Mesenchymal stem cell (in vitro differentiated cells and primary cell): ENCODE results near the gene RBPJL.

ENCODE experiments used
- DNase-seq: peaks from one replicate; pipeline ENCODE4 v3.0.0-alpha.2; 2013
- H2AFZ ChIP-seq: one replicate; pipeline ENCODE4 v1.6.1; 2013; ENCODE audit warnings: low read depth, mild to moderate bottlenecking, control low read depth, inconsistent platforms, low read length, moderate library complexity
- H2AK5ac ChIP-seq: 2 replicates; pipeline ENCODE4 v1.6.1; 2013; ENCODE audit warnings: low read length, moderate library complexity, mild to moderate bottlenecking, inconsistent platforms; ENCODE audit not compliant: severe bottlenecking
- H2BK120ac ChIP-seq: one replicate; pipeline ENCODE4 v1.6.1; 2013; ENCODE audit warnings: low read depth, mild to moderate bottlenecking, inconsistent platforms, low read length, moderate library complexity
- H2BK12ac ChIP-seq, 2 experiments: one replicate each; pipeline ENCODE4 v1.6.1; 2013; ENCODE audit warnings: inconsistent platforms in 2 of 2, low read length in 2 of 2, mild to moderate bottlenecking in 2 of 2, moderate library complexity in 2 of 2, control low read depth in 1 of 2
- H2BK15ac ChIP-seq: one replicate; pipeline ENCODE4 v1.6.1; 2013; ENCODE audit warnings: mild to moderate bottlenecking, low read depth, inconsistent platforms; ENCODE audit not compliant: poor library complexity, severe bottlenecking
- H2BK5ac ChIP-seq: 2 replicates; pipeline ENCODE4 v1.6.1; 2013; ENCODE audit warnings: low read depth, mild to moderate bottlenecking, low read length, control low read depth, inconsistent platforms; ENCODE audit not compliant: poor library complexity, severe bottlenecking
- H3K14ac ChIP-seq, 2 experiments: one replicate each; pipeline ENCODE4 v1.6.1; 2013; ENCODE audit warnings: inconsistent platforms in 2 of 2, low read length in 2 of 2, control low read depth in 1 of 2, mild to moderate bottlenecking in 1 of 2, moderate library complexity in 1 of 2
- H3K18ac ChIP-seq, 2 experiments: one replicate each; pipeline ENCODE4 v1.6.1; 2013; ENCODE audit warnings: inconsistent platforms in 2 of 2, low read length in 2 of 2, control low read depth in 1 of 2, low read depth in 1 of 2, mild to moderate bottlenecking in 1 of 2
- H3K23ac ChIP-seq, 2 experiments: one replicate each; pipeline ENCODE4 v1.6.1; 2013; ENCODE audit warnings: inconsistent platforms in 2 of 2, low read length in 2 of 2, mild to moderate bottlenecking in 2 of 2, moderate library complexity in 2 of 2, control low read depth in 1 of 2
- H3K27ac ChIP-seq: 2 replicates; pipeline ENCODE4 v1.5.1; 2013; ENCODE audit warnings: mild to moderate bottlenecking, moderate library complexity, low read length, control low read depth, inconsistent platforms; ENCODE audit not compliant: poor library complexity, severe bottlenecking
- H3K27me3 ChIP-seq, 2 experiments: 2 replicates each; pipeline versions ENCODE4 v1.6.1 to v1.7.0; 2013; ENCODE audit warnings: low read length in 2 of 2, mild to moderate bottlenecking in 2 of 2, moderate library complexity in 2 of 2, control low read depth in 1 of 2, inconsistent platforms in 1 of 2; ENCODE audit not compliant: control insufficient read depth in 1 of 2, insufficient read depth in 1 of 2
- H3K36me3 ChIP-seq, 2 experiments: 2 replicates each; pipeline versions ENCODE4 v1.6.1 to v1.7.0; 2013; ENCODE audit warnings: low read length in 2 of 2, control low read depth in 1 of 2, inconsistent platforms in 1 of 2, low read depth in 1 of 2, mild to moderate bottlenecking in 1 of 2; ENCODE audit not compliant: insufficient read depth in 2 of 2, control insufficient read depth in 1 of 2
- H3K4ac ChIP-seq, 2 experiments: one replicate each; pipeline ENCODE4 v1.6.1; 2013; ENCODE audit warnings: inconsistent platforms in 2 of 2, low read length in 2 of 2, mild to moderate bottlenecking in 2 of 2, moderate library complexity in 2 of 2, control low read depth in 1 of 2, low read depth in 1 of 2
- H3K4me1 ChIP-seq: 2 replicates; pipeline ENCODE4 v1.6.1; 2013; ENCODE audit warnings: low read depth, low read length, control low read depth; ENCODE audit not compliant: control insufficient read depth, insufficient read depth
- H3K4me2 ChIP-seq: 2 replicates; pipeline ENCODE4 v1.6.1; 2013; ENCODE audit warnings: low read length, mild to moderate bottlenecking, inconsistent platforms; ENCODE audit not compliant: poor library complexity, severe bottlenecking
- H3K4me3 ChIP-seq, 2 experiments: 2 replicates each; pipeline versions ENCODE4 v1.5.1 to v1.7.0; 2013; ENCODE audit warnings: low read length in 2 of 2, mild to moderate bottlenecking in 2 of 2, control low read depth in 1 of 2, low read depth in 1 of 2; ENCODE audit not compliant: insufficient read depth in 1 of 2
- H3K79me1 ChIP-seq: replicated peaks from 2 replicates; pipeline ENCODE4 v1.6.1; 2013; ENCODE audit warnings: mild to moderate bottlenecking, control low read depth, low read length, inconsistent platforms; ENCODE audit not compliant: poor library complexity, severe bottlenecking
- H3K9ac ChIP-seq: 2 replicates; pipeline ENCODE4 v1.7.0; 2013; ENCODE audit warnings: mild to moderate bottlenecking, low read length, moderate library complexity
- H3K9me3 ChIP-seq: 2 replicates; pipeline ENCODE4 v1.7.0; 2013; ENCODE audit warnings: mild to moderate bottlenecking, low read length; ENCODE audit not compliant: control insufficient read depth
- H4K8ac ChIP-seq: one replicate; pipeline ENCODE4 v1.6.1; 2013; ENCODE audit warnings: inconsistent platforms, mild to moderate bottlenecking, low read length, moderate library complexity
- H4K91ac ChIP-seq: one replicate; pipeline ENCODE4 v1.6.1; 2013; ENCODE audit warnings: mild to moderate bottlenecking, low read length, inconsistent platforms
- WGBS: methylation state at CpG from one replicate; pipeline ENCODE4 v1.1.7; 2013; ENCODE audit warnings: mixed read lengths; 5-methylcytosine and 5-hydroxymethylcytosine counted together

RBPJL gene

GRCh38 chr20:45346291-45346718 is 39.7 kb downstream of the RBPJL start:
- Histone ChIP-seq H2AK5ac (peak overlapping the region; percentile 11), H2BK5ac (no peak overlapping the region), H2BK12ac (no peak overlapping the region), H3K4me2 (peak overlapping the region; percentile 64), H3K27me3 (no peaks in the 10 kb centered on the region), H3K4ac (peak overlapping the region; percentile 20 to 25), H3K4me3 (peak overlapping the region; percentile 43 to 81), H2BK120ac (no peak overlapping the region), H4K91ac (no peak overlapping the region), H2AFZ (no peak overlapping the region), H3K36me3 (peaks cover 0 to 4% of the 10 kb centered on the region in 2 experiments), H3K79me1 (no peaks in the 10 kb centered on the region), H3K27ac (peak overlapping the region; percentile 35), H3K9ac (peak overlapping the region; percentile 89), H3K4me1 (peaks cover 47% of the 10 kb centered on the region), H4K8ac (no peak overlapping the region), H3K18ac (peak overlapping the region; percentile 4 to 41), H2BK15ac (no peak overlapping the region), H3K9me3 (no peaks in the 10 kb centered on the region), H3K14ac (peak overlapping the region in 1 of 2 experiments; percentile 49), H3K23ac (no peak overlapping the region)
- DNase-seq, result no peak
- WGBS, result 53% methylated on average over 3 of the region's 3 CpGs

- Histone ChIP-seq H2BK15ac (no peak overlapping the region), H2AK5ac (peak overlapping the region; percentile 11), H3K14ac (no peak overlapping the region), H3K27ac (peak overlapping the region; percentile 35), H4K8ac (no peak overlapping the region), H3K4me2 (peak overlapping the region; percentile 64), H3K36me3 (peaks cover 0 to 4% of the 10 kb centered on the region in 2 experiments), H4K91ac (no peak overlapping the region), H2BK5ac (no peak overlapping the region), H3K18ac (peak overlapping the region in 1 of 2 experiments; percentile 45), H3K9ac (peak overlapping the region; percentile 89), H2BK120ac (no peak overlapping the region), H3K23ac (no peak overlapping the region), H3K4me3 (peak overlapping the region; percentile 75 to 81), H3K27me3 (no peaks in the 10 kb centered on the region), H3K79me1 (no peaks in the 10 kb centered on the region), H2BK12ac (no peak overlapping the region), H3K9me3 (no peaks in the 10 kb centered on the region), H3K4ac (no peak overlapping the region), H2AFZ (no peak overlapping the region), H3K4me1 (peaks cover 43% of the 10 kb centered on the region)
- 40% methylated on average over 5 of the region's 5 CpGs for WGBS
- DNase-seq, result no peak
These were observed 40.2 kb downstream of the RBPJL start for GRCh38 chr20:45346851-45347250.

- H2AK5ac ChIP-seq, result no peak overlapping the region
- H2AFZ ChIP-seq, result peak overlapping the region; percentile 78
- peaks cover 37% of the 10 kb centered on the region for H3K4me1 ChIP-seq
- peak overlapping the region in 1 of 2 experiments; percentile 91 for H3K23ac ChIP-seq
- H3K79me1 ChIP-seq, result no peaks in the 10 kb centered on the region
- no peak overlapping the region for H4K8ac ChIP-seq
- DNase-seq, result no peak
- no peaks in the 10 kb centered on the region for H3K27me3 ChIP-seq
- peak overlapping the region; percentile 19 to 42 for H3K4ac ChIP-seq
- peak overlapping the region; percentile 64 for H3K4me2 ChIP-seq
- no peaks in the 10 kb centered on the region for H3K9me3 ChIP-seq
- peak overlapping the region; percentile 9 for H3K27ac ChIP-seq
- H3K36me3 ChIP-seq, result no peaks in the 10 kb centered on the region
- peak overlapping the region; percentile 89 for H3K9ac ChIP-seq
- H2BK15ac ChIP-seq, result peak overlapping the region; percentile 4
- peak overlapping the region; percentile 45 to 91 for H3K18ac ChIP-seq
- 18% methylated on average over 3 of the region's 10 CpGs for WGBS
- H4K91ac ChIP-seq, result no peak overlapping the region
- no peak overlapping the region for H2BK120ac ChIP-seq
- H3K4me3 ChIP-seq, result peak overlapping the region; percentile 75 to 81
- H3K14ac ChIP-seq, result peak overlapping the region in 1 of 2 experiments; percentile 45
- no peak overlapping the region for H2BK5ac ChIP-seq
- peak overlapping the region; percentile 28 to 73 for H2BK12ac ChIP-seq
These were observed 40.8 kb downstream of the RBPJL start for GRCh38 chr20:45347297-45347935.

- Histone ChIP-seq H3K4me2 (peak within 1 kb of the TSS; percentile 64), H3K27ac (peak within 1 kb of the TSS; percentile 65), H3K9me3 (no peaks in the 10 kb centered on the region), H2BK15ac (peak within 1 kb of the TSS; percentile 44), H3K9ac (peak within 1 kb of the TSS; percentile 89), H2BK120ac (peak within 1 kb of the TSS; percentile 77), H3K27me3 (no peaks in the 10 kb centered on the region), H2BK5ac (peak within 1 kb of the TSS; percentile 9), H3K4me1 (peaks cover 31% of the 10 kb centered on the region), H4K91ac (no peak within 1 kb of the TSS), H3K36me3 (no peaks in the 10 kb centered on the region), H2AK5ac (peak within 1 kb of the TSS; percentile 57), H2BK12ac (peak within 1 kb of the TSS; percentile 73 to 76), H3K18ac (peak within 1 kb of the TSS; percentile 50 to 91), H2AFZ (peak within 1 kb of the TSS; percentile 78), H3K23ac (peak within 1 kb of the TSS in 1 of 2 experiments; percentile 91), H4K8ac (peak within 1 kb of the TSS; percentile 5), H3K79me1 (no peaks in the 10 kb centered on the region), H3K4me3 (peak within 1 kb of the TSS; percentile 75 to 81), H3K14ac (peak within 1 kb of the TSS in 1 of 2 experiments; percentile 45), H3K4ac (peak within 1 kb of the TSS; percentile 19 to 42)
- 5% methylated on average over 26 of the region's 77 CpGs for WGBS
- peak; percentile 73 for DNase-seq
These were observed 41.5 kb downstream of the RBPJL start, which contains the start of gene SDC4 for GRCh38 chr20:45347936-45348778. Gene SDC4, minus strand, starts transcription at chr20:45348424. Its CDS starts 40 bp downstream, at chr20:45348384.
